Measurements from ENCODE around the gene DVL1.

DNA sequence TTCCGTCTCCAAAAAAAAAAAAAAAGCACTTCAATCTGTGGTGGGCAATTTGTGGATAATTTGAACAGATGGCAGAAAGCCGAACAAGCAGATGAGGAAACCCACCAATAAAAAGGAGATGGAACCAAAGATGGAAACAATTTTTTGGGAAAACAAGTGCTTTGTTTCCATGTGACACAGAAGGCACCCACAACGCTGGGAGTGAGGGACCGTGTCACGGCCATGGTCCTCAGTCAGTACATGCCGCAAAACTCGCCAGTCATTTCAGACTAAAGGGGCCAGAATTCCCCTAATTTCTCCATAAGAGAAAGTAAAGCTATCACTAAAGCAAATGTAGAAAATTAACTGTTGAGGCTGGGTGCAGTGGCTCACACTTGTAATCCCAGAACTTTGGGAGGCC, 44.9 kb upstream of the DVL1 start:
- TF ChIP-seq POLR2A (IDR thresholded peaks at IDR 0.05; ENCODE audit: low read length): no peak
- TF ChIP-seq GATA1 (IDR thresholded peaks at IDR 0.05; ENCODE audit: low read depth, low read length): no peak

All from erythroblast (primary cell).